Activated CD8-positive, alpha-beta T cell treated with anti-CD3 and anti-CD28 coated beads for 36 hours (primary cell): ENCODE data around the gene ITPR2. TPM values are rescaled to one million over a fixed set of nuclear protein-coding genes. Genes with fewer than 3 reads are reported as not detected.
A peak's percentile ranks its signal among the peaks of the same experiment; 100 is the strongest.

Experiments used
- ATAC-seq: fragments of 200-7000 bp; cut with Tn5 transposase; one replicate; pipeline ENCODE4 v1.10.0; 2021; ENCODE audit warnings: mild to moderate bottlenecking, moderate library complexity
- CTCF ChIA-PET: fragments of 350-600 bp; sonication (Branson Sonifier 250); formaldehyde crosslinking; loops from one replicate; lab custom pipeline; 2021; ENCODE audit warnings: antibody characterized with exemption; lab: Charles Lee
- POLR2A ChIA-PET: fragments of 350-600 bp; sonication (Branson Sonifier 250); formaldehyde crosslinking; loops from one replicate; lab custom pipeline; 2021; ENCODE audit warnings: antibody characterized with exemption; lab: Charles Lee
- DNase-seq: peaks from one replicate; pipeline ENCODE4 v3.0.0-alpha.2; 2020
- H3K27ac Mint-ChIP-seq: one replicate; pipeline ENCODE4 v1.8.0; 2021; ENCODE audit warnings: mild to moderate bottlenecking, mixed read lengths
- H3K27me3 Mint-ChIP-seq: one replicate; pipeline ENCODE4 v1.8.0; 2021; ENCODE audit warnings: mixed read lengths
- H3K36me3 Mint-ChIP-seq: one replicate; pipeline ENCODE4 v1.8.0; 2021; ENCODE audit warnings: low read depth, mixed read lengths
- H3K4me1 Mint-ChIP-seq: one replicate; pipeline ENCODE4 v1.8.0; 2021; ENCODE audit warnings: low read depth, mixed read lengths
- H3K4me3 Mint-ChIP-seq: one replicate; pipeline ENCODE4 v1.8.0; 2021; ENCODE audit warnings: mild to moderate bottlenecking, moderate library complexity, mixed read lengths
- H3K9me3 Mint-ChIP-seq: one replicate; pipeline ENCODE4 v1.8.0; 2021; ENCODE audit warnings: mixed read lengths
- CTCF ChIP-seq: fragments of 200-600 bp; IDR thresholded peaks from one replicate; pipeline ENCODE4 v1.8.0; 2022; ENCODE audit warnings: antibody characterized with exemption, mild to moderate bottlenecking
- intact Hi-C: fragments of 100-400 bp; cut with micrococcal nuclease; formaldehyde crosslinking; loops from one replicate; pipeline ENCODE4 v1.10.0; 2022
- total RNA-seq, 2 experiments: library from RNA; stranded (reverse); gene quantifications; one replicate each; pipeline ENCODE4 v1.2.3, GENCODE V29; 2021

Gene ITPR2
- total RNA-seq, 2 experiments from 2014 or later: 38.9 to 41.2 TPM

DNA sequence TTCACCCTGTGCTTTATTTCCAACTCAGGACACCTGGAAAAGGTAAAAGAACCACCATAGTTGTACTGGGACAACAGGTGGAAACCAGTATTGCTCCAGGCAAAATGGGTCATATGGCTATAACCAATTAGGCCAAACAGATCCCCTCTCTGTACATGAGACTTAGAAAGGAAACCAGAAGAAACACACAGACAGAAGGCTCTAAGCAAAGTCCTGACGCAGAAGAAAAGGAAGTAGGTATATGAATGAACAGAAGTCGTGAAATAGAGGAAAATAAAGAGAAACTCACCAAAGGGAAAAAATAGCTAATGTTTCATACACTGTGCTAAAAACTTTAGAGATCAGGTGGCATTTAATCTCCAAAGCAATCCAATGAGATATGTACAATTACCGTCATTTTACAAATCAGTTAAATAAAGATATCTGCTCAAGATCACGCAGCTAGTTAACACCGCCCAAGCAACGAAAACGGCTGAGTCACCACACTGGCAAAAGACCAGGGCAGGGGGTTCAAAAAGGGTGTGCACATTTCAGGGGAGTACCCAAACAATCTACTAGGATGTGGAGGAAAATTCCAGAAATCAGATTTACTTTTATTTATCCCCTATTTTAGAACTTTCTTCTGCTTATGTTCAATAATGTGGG, 82.3 kb downstream of the ITPR2 start:
- TF ChIP-seq CTCF: no peak
- ChIA-PET POLR2A (no interaction called here), CTCF (no interaction called here)
- intact Hi-C loops: no loop called here
- Mint-ChIP-seq H3K36me3 (peaks cover 45% of the 10 kb centered on the region), H3K4me3 (peak overlapping the region; percentile 4), H3K27ac (peak overlapping the region; percentile 93), H3K27me3 (no peaks in the 10 kb centered on the region), H3K9me3 (peaks cover 8% of the 10 kb centered on the region), H3K4me1 (peaks cover 67% of the 10 kb centered on the region)
- DNase-seq: peak; percentile 36
- ATAC-seq: peak; percentile 21

GRCh38 chr12:26749781-26750180, 83.2 kb downstream of the ITPR2 start:
- H3K36me3 Mint-ChIP-seq: peaks cover 41% of the 10 kb centered on the region
- intact Hi-C loops: loop anchor here (2.0 to 10.0 kb wide), 3 partner anchors 21 to 83 kb away; partner anchors contain the start of gene ITPR2
- H3K4me3 Mint-ChIP-seq: no peak overlapping the region
- no peak for DNase-seq
- TF ChIP-seq CTCF: no peak
- H3K27me3 Mint-ChIP-seq: no peaks in the 10 kb centered on the region
- peaks cover 8% of the 10 kb centered on the region for H3K9me3 Mint-ChIP-seq
- ATAC-seq: peak; percentile 25
- ChIA-PET POLR2A (interaction anchor here (1.3 kb wide), 1 partner anchor 83 kb away, joined by 4 read pairs; the partner anchor contains the start of gene ITPR2), CTCF (no interaction called here)
- peak overlapping the region; percentile 93 for H3K27ac Mint-ChIP-seq
- peaks cover 74% of the 10 kb centered on the region for H3K4me1 Mint-ChIP-seq

DNA sequence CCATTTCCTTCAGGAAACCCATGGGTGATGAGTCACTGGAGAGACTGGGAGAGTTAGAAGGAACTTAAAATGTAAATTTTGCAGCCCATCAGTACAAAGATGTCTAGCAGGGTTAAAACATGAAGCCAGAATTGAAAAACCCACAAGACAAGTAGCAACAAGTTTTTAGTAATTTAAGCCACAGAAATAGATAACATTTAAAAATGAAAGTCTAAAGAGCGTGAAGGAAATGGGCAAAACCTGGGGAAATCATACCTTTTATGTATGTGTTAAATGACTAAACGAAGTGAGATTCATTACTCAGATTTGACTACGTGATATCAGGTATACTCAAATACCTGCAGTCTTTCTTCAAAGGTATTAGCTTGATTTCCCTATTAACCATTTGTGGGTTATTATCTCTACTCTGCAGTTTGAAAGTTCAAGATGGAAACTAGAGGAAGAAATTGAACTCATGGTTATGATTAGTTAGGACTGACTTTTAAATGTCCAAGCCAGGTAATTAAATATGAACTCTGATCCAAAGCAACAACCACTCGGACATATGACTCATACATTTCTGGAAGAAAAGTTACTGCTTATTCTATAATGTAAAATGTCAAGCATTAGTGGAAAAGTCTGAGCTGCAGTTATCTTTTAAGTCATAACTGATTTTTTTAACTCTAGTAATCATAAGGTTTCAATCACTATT, 84.1 kb downstream of the ITPR2 start:
- intact Hi-C loops: loop anchor here (2.0 to 10.0 kb wide), 3 partner anchors 20 to 83 kb away; partner anchors contain the start of gene ITPR2
- TF ChIP-seq CTCF: no peak
- H3K27me3 Mint-ChIP-seq: no peaks in the 10 kb centered on the region
- ATAC-seq: peak; percentile 70
- H3K4me1 Mint-ChIP-seq: peaks cover 79% of the 10 kb centered on the region
- peaks cover 5% of the 10 kb centered on the region for H3K9me3 Mint-ChIP-seq
- no peak for DNase-seq
- peak overlapping the region; percentile 51 for H3K4me3 Mint-ChIP-seq
- peak overlapping the region; percentile 93 for H3K27ac Mint-ChIP-seq
- ChIA-PET CTCF (interaction anchor here (0.9 to 1.7 kb wide), 2 partner anchors 18 to 85 kb away, joined by 4 to 5 read pairs; no protein-coding TSS in a partner anchor), POLR2A (interaction anchor here (1.2 to 1.3 kb wide), 2 partner anchors 83 to 84 kb away, joined by 3 to 4 read pairs; partner anchors contain the start of gene ITPR2)
- peaks cover 36% of the 10 kb centered on the region for H3K36me3 Mint-ChIP-seq

DNA sequence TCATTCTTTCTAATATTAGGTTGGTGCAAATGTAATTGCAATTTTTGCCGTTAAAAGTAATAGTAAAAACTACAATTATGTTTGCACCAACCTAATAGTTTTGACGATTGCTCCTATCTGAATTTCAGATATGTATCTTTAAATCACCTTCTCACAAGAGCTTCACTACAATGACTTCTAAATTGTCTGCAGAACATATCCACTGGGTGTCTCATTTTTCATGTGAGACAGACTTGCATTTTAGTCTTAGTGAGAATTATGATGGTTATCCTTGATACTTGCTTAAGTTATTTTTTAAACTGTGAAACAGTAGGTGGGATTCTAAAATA, 84.6 kb downstream of the ITPR2 start:
- ATAC-seq: peak; percentile 36
- Mint-ChIP-seq H3K4me3 (peak overlapping the region; percentile 51), H3K36me3 (peaks cover 34% of the 10 kb centered on the region), H3K4me1 (peaks cover 81% of the 10 kb centered on the region), H3K27ac (peak overlapping the region; percentile 93), H3K9me3 (no peaks in the 10 kb centered on the region), H3K27me3 (no peaks in the 10 kb centered on the region)
- DNase-seq: no peak
- ChIA-PET CTCF (interaction anchor here (0.9 to 1.8 kb wide), 4 partner anchors 10 to 85 kb away, joined by 3 to 5 read pairs (median 4); no protein-coding TSS in a partner anchor), POLR2A (interaction anchor here (1.2 to 1.3 kb wide), 2 partner anchors 84 to 85 kb away, joined by 3 to 4 read pairs; partner anchors contain the start of gene ITPR2)
- peak; percentile 24 for TF ChIP-seq CTCF
- intact Hi-C loops: loop anchor here (2.0 to 10.0 kb wide), 3 partner anchors 20 to 84 kb away; partner anchors contain the start of gene ITPR2
